GM12878 (cell line): Measurements from ENCODE around the gene MRPL12. TPM values are rescaled to one million over a fixed set of nuclear protein-coding genes. Genes with fewer than 3 reads are reported as not detected.

Source experiments
- ATAC-seq: fragments of 200-7000 bp; cut with Tn5 transposase; 3 replicates; pipeline ENCODE4 v1.9.1; 2020; ENCODE audit warnings: mild to moderate bottlenecking, moderate library complexity
- BruUV-seq: library from RNA; stranded (reverse); fragments of 400-500 nt; replicated peaks from 2 replicates; lab custom pipeline; 2021; lab: Mats Ljungman, UMichigan
- CTCF ChIA-PET: fragments of 300-600 bp; sonication (Branson Sonifier 250); formaldehyde crosslinking; extraction: SDS; loops from one replicate; lab custom pipeline; 2021; ENCODE audit warnings: inconsistent platforms; lab: Yijun Ruan, JAX
- POLR2A ChIA-PET: fragments of 350-600 bp; formaldehyde crosslinking; extraction: SDS; loops from one replicate; lab custom pipeline; 2021; ENCODE audit warnings: inconsistent platforms; lab: Charles Lee
- RAD21 ChIA-PET: fragments of 300-600 bp; sonication (Branson Sonifier 250); formaldehyde crosslinking; loops from one replicate; lab custom pipeline; 2023; ENCODE audit warnings: antibody characterized with exemption; ENCODE audit not compliant: unreplicated experiment; lab: Charles Lee
- SMC1A ChIA-PET: fragments of 300-600 bp; sonication (Branson Sonifier 250); formaldehyde crosslinking; loops from one replicate; lab custom pipeline; 2023; ENCODE audit not compliant: unreplicated experiment, uncharacterized antibody; lab: Charles Lee
- DNase-seq: peaks from one replicate; pipeline ENCODE4 v3.0.0-alpha.2; 2011; ENCODE audit warnings: low read depth, low spot score
- FAIRE-seq: peaks from 3 replicates; lab custom pipeline; 2011; peaks lifted over from hg19 to GRCh38; lab: Jason Lieb, UNC
- H2AFZ ChIP-seq: 2 replicates; pipeline ENCODE4 v1.6.0; 2011; ENCODE audit warnings: low read depth, low read length, control low read depth; ENCODE audit not compliant: control insufficient read depth
- H3K27ac ChIP-seq: 2 replicates; pipeline ENCODE4 v1.5.1; 2011; ENCODE audit warnings: control low read depth; ENCODE audit not compliant: control insufficient read depth, insufficient read depth
- H3K27me3 ChIP-seq, 2 experiments: replicated peaks in 1 of 2; 2 replicates each; pipeline versions ENCODE4 v1.6.0 to v1.6.1; 2011; ENCODE audit warnings: low read length in 1 of 2; ENCODE audit not compliant: control insufficient read depth in 2 of 2, insufficient read depth in 2 of 2
- H3K36me3 ChIP-seq, 2 experiments: 2 replicates each; pipeline ENCODE4 v1.5.1; 2011; ENCODE audit warnings: low read length in 1 of 2; ENCODE audit not compliant: control insufficient read depth in 2 of 2, insufficient read depth in 2 of 2
- H3K4me1 ChIP-seq: 2 replicates; pipeline ENCODE4 v1.6.1; 2011; ENCODE audit warnings: mild to moderate bottlenecking, low read length, moderate library complexity, mixed read lengths; ENCODE audit not compliant: control insufficient read depth, insufficient read depth
- H3K4me2 ChIP-seq: 2 replicates; pipeline ENCODE4 v1.6.0; 2011; ENCODE audit warnings: control low read depth; ENCODE audit not compliant: control insufficient read depth, insufficient read depth
- H3K4me3 ChIP-seq: fragments of 200-600 bp; sonication (generic); 2 replicates; pipeline ENCODE4 v1.5.1; 2016
- H3K79me2 ChIP-seq: 2 replicates; pipeline ENCODE4 v1.6.0; 2011; ENCODE audit warnings: low read length; ENCODE audit not compliant: control insufficient read depth, insufficient read depth
- H3K9ac ChIP-seq: 2 replicates; pipeline ENCODE4 v1.8.0; 2011; ENCODE audit warnings: low read length, control low read depth, mixed read lengths; ENCODE audit not compliant: control insufficient read depth, insufficient read depth
- H3K9me3 ChIP-seq: replicated peaks from 3 replicates; pipeline ENCODE4 v1.5.1; 2011; ENCODE audit warnings: mild to moderate bottlenecking, low read length; ENCODE audit not compliant: control insufficient read depth, insufficient read depth
- H4K20me1 ChIP-seq: 2 replicates; pipeline ENCODE4 v1.6.0; 2011; ENCODE audit not compliant: control insufficient read depth, insufficient read depth
- BACH1 ChIP-seq: fragments of 450-650 bp; IDR thresholded peaks from 2 replicates; pipeline ENCODE4 v1.6.1; 2017; ENCODE audit warnings: mild to moderate bottlenecking, borderline replicate concordance
- CREB1 ChIP-seq: IDR thresholded peaks from 2 replicates; pipeline ENCODE4 v1.6.1; 2012; ENCODE audit warnings: low read depth, mild to moderate bottlenecking, inconsistent platforms
- IKZF1 ChIP-seq: fragments of 450-650 bp; conservative IDR thresholded peaks from 2 replicates; pipeline ENCODE4 v1.6.1; 2017; ENCODE audit warnings: antibody characterized with exemption, mild to moderate bottlenecking
- PAX8 ChIP-seq: fragments of 450-650 bp; IDR thresholded peaks from 2 replicates; pipeline ENCODE4 v1.6.1; 2017; ENCODE audit warnings: mild to moderate bottlenecking, moderate library complexity
- RAD21 ChIP-seq: IDR thresholded peaks from 2 replicates; pipeline ENCODE4 v1.6.1; 2011; ENCODE audit warnings: mild to moderate bottlenecking, low read depth, low read length, moderate library complexity; ENCODE audit not compliant: insufficient read depth
- SREBF1 ChIP-seq: IDR thresholded peaks from 2 replicates; pipeline ENCODE4 v1.6.1; 2012; ENCODE audit warnings: mild to moderate bottlenecking, low read length
- SREBF2 ChIP-seq: IDR thresholded peaks from 2 replicates; pipeline ENCODE4 v1.6.1; 2012; ENCODE audit warnings: mild to moderate bottlenecking, low read length
- SUPT20H ChIP-seq: IDR thresholded peaks from 2 replicates; pipeline ENCODE4 v1.6.1; 2011; ENCODE audit warnings: low read depth, mild to moderate bottlenecking, low read length, moderate library complexity, borderline replicate concordance; ENCODE audit not compliant: control insufficient read depth
- WGBS: methylation state at CpG from one replicate; pipeline ENCODE4 v1.1.6; 2016; ENCODE audit warnings: low lambda C conversion rate; ENCODE audit not compliant: insufficient replicate concordance, insufficient coverage; ENCODE audit errors: missing lambda C conversion rate; 5-methylcytosine and 5-hydroxymethylcytosine counted together
- in situ Hi-C: fragments of 300-500 bp; cut with MboI; formaldehyde crosslinking; loops from 9 replicates; pipeline ENCODE4 v1.14.3; 2018; ENCODE audit warnings: mixed read lengths
- intact Hi-C: fragments of 100-400 bp; cut with micrococcal nuclease; formaldehyde crosslinking; loops from one replicate; pipeline ENCODE4 v1.14.2; 2022; ENCODE audit not compliant: unreplicated experiment
- polyA plus RNA-seq, 11 experiments: library from polyadenylated mRNA; depleted of rRNA in 4 of 11; unstranded in 6 of 11; stranded (reverse) in 5 of 11; fragments of >200 nt; fragmentation: Nextera tagmentation in 4 of 11; fragmentation: Illumina TruSeq in 1 of 11; extraction: Ambion mirVana in 4 of 11; extraction: Trizol in 1 of 11; gene quantifications; 1 replicate in 1 of 11; 2 replicates in 10 of 11; pipeline versions ENCODE4 v1.2.1 to v1.2.3, GENCODE V29; 2011 to 2016; ENCODE audit warnings: inconsistent platforms in 2 of 11, missing spikeins in 2 of 11, low read depth in 1 of 11
- total RNA-seq, 4 experiments: library from RNA; depleted of rRNA in 3 of 4; stranded (reverse); fragments of >200 nt in 3 of 4; fragmentation: Illumina TruSeq in 1 of 4; extraction: Trizol in 1 of 4; gene quantifications; 2 replicates each; pipeline versions ENCODE4 v1.2.1 to v1.2.3, GENCODE V29; 2013 to 2021
- TF ChIP-seq, protein P1 (sequence below): fragments of 450-650 bp; IDR thresholded peaks from 2 replicates; pipeline ENCODE4 v1.6.1; 2014; ENCODE audit warnings: mild to moderate bottlenecking
- TF ChIP-seq, protein P2 (sequence below): IDR thresholded peaks from 2 replicates; pipeline ENCODE4 v1.6.1; 2012; ENCODE audit warnings: low read length, inconsistent platforms
- TF ChIP-seq, protein P3 (sequence below), 3 experiments: IDR thresholded peaks in 2 of 3; conservative IDR thresholded peaks in 1 of 3; 2 replicates each; pipeline ENCODE4 v1.5.1; 2011; ENCODE audit warnings: low read depth in 3 of 3, low read length in 3 of 3, mild to moderate bottlenecking in 3 of 3, control low read depth in 2 of 3, moderate library complexity in 2 of 3, inconsistent platforms in 1 of 3, mixed read lengths in 1 of 3; ENCODE audit not compliant: control insufficient read depth in 2 of 3, insufficient read depth in 1 of 3; ENCODE audit errors: extremely low read depth in 1 of 3

MRPL12 gene
- total and polyA plus RNA-seq, 10 of the 15 experiments (the other 5 are each of a cell fraction or from before 2014, with no cell fraction given): 1.3 to 269 (median 117) TPM

DNA sequence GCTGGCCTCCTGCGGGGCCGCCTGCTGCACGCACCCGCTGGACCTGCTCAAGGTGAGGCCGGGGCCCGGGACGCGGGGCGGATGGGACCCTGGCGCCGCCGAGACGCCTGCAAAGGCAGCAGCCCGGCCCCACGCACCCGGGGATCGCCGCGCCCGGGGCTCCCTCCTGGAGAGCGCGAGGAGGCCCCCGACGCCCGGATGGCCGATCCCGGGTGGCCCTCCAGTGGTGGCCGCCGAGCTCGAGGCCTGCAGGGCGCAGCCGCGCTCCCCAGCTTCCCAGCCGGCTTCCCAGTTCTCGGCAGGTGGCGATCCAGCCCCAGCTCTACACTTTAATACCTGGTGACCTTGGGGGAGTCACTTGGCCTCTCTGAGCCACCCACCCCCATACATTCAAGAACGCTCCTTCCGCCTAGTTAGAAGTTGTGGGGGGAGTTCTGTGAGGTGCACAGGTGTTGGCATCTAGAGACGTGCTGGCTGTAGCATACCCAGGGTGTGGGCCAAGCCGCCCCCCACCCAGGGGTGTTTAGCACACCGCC is 9.4 kb downstream of the MRPL12 start:
- Histone ChIP-seq H3K4me1 (peaks cover 18% of the 10 kb centered on the region), H3K4me3 (peak overlapping the region; percentile 89), H3K27me3 (no peaks in the 10 kb centered on the region), H3K9ac (peak overlapping the region; percentile 71), H3K27ac (peak overlapping the region; percentile 27; the same call in 1 of the 2 replicates), H3K4me2 (peak overlapping the region; percentile 60), H4K20me1 (no peaks in the 10 kb centered on the region), H2AFZ (peak overlapping the region; percentile 58), H3K79me2 (peaks cover 20% of the 10 kb centered on the region), H3K9me3 (no peaks in the 10 kb centered on the region), H3K36me3 (peaks cover 4 to 12% of the 10 kb centered on the region in 2 experiments; a peak in 3 of 4 replicates)
- CTCF ChIA-PET: interaction anchor here (1.1 to 1.8 kb wide), 4 partner anchors 9 to 119 kb away, joined by 3 to 9 read pairs (median 4); partner anchors contain the start of gene MRPL12
- TF ChIP-seq CREB1 (0 out of 2 replicates have a peak, but pooled peaks have one; percentile 18), SUPT20H (no peak), IKZF1 (peak; percentile 9; the same call in 1 of the 2 replicates), BACH1 (peak; percentile 16; the same call in 1 of the 2 replicates), SREBF2 (no peak), PAX8 (no peak), RAD21 (0 out of 2 replicates have a peak, but pooled peaks have one; percentile 5), SREBF1 (no peak)
- TF ChIP-seq, protein P1, sequence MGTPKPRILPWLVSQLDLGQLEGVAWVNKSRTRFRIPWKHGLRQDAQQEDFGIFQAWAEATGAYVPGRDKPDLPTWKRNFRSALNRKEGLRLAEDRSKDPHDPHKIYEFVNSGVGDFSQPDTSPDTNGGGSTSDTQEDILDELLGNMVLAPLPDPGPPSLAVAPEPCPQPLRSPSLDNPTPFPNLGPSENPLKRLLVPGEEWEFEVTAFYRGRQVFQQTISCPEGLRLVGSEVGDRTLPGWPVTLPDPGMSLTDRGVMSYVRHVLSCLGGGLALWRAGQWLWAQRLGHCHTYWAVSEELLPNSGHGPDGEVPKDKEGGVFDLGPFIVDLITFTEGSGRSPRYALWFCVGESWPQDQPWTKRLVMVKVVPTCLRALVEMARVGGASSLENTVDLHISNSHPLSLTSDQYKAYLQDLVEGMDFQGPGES: 0 out of 2 replicates have a peak, but pooled peaks have one; percentile 7
- TF ChIP-seq, protein P2, sequence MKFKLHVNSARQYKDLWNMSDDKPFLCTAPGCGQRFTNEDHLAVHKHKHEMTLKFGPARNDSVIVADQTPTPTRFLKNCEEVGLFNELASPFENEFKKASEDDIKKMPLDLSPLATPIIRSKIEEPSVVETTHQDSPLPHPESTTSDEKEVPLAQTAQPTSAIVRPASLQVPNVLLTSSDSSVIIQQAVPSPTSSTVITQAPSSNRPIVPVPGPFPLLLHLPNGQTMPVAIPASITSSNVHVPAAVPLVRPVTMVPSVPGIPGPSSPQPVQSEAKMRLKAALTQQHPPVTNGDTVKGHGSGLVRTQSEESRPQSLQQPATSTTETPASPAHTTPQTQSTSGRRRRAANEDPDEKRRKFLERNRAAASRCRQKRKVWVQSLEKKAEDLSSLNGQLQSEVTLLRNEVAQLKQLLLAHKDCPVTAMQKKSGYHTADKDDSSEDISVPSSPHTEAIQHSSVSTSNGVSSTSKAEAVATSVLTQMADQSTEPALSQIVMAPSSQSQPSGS: no peak
- TF ChIP-seq, protein P3, sequence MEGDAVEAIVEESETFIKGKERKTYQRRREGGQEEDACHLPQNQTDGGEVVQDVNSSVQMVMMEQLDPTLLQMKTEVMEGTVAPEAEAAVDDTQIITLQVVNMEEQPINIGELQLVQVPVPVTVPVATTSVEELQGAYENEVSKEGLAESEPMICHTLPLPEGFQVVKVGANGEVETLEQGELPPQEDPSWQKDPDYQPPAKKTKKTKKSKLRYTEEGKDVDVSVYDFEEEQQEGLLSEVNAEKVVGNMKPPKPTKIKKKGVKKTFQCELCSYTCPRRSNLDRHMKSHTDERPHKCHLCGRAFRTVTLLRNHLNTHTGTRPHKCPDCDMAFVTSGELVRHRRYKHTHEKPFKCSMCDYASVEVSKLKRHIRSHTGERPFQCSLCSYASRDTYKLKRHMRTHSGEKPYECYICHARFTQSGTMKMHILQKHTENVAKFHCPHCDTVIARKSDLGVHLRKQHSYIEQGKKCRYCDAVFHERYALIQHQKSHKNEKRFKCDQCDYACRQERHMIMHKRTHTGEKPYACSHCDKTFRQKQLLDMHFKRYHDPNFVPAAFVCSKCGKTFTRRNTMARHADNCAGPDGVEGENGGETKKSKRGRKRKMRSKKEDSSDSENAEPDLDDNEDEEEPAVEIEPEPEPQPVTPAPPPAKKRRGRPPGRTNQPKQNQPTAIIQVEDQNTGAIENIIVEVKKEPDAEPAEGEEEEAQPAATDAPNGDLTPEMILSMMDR (IDR thresholded peaks at IDR 0.05 in 2 of 3, conservative IDR thresholded peaks at IDR 0.05 in 1 of 3; ENCODE audit: control insufficient read depth in 2 of 3, extremely low read depth in 1 of 3, insufficient read depth in 1 of 3, low read depth in 3 of 3, low read length in 3 of 3): peak in 2 of 3 experiments; percentile 13 to 18; a peak in 1 of 6 replicates
- SMC1A ChIA-PET: interaction anchor here (0.8 to 1.3 kb wide), 2 partner anchors 30 to 131 kb away, joined by 3 read pairs; no protein-coding TSS in a partner anchor
- ATAC-seq (peak; percentile 26), DNase-seq (no peak), FAIRE-seq (no peak)
- in situ Hi-C loops (no loop called here), intact Hi-C loops (no loop called here)
- POLR2A ChIA-PET: interaction anchor here (1.4 to 1.5 kb wide), 2 partner anchors 9 to 255 kb away, joined by 3 to 4 read pairs; partner anchors contain the start of gene MRPL12
- no TSS peak for BruUV-seq
- RAD21 ChIA-PET: no interaction called here
- whole genome bisulfite sequencing: 3% methylated on average over 39 of the region's 41 CpGs
